ENCODE measurements around the gene CHRNA9.

GRCh38 chr4:40307627-40308497 lies 27.3 kb upstream of the CHRNA9 start:
- TF ChIP-seq SP1 (CRISPR knock-in tag; conservative IDR thresholded peaks at IDR 0.05): no peak
- TF ChIP-seq, protein P1, sequence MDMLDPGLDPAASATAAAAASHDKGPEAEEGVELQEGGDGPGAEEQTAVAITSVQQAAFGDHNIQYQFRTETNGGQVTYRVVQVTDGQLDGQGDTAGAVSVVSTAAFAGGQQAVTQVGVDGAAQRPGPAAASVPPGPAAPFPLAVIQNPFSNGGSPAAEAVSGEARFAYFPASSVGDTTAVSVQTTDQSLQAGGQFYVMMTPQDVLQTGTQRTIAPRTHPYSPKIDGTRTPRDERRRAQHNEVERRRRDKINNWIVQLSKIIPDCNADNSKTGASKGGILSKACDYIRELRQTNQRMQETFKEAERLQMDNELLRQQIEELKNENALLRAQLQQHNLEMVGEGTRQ (CRISPR knock-in tag; IDR thresholded peaks at IDR 0.05): no peak
- no peak for TF ChIP-seq JAZF1 (CRISPR knock-in tag; IDR thresholded peaks at IDR 0.05)
- no peak for TF ChIP-seq CREB1 (CRISPR knock-in tag; IDR thresholded peaks at IDR 0.05)
- TF ChIP-seq, protein P2, sequence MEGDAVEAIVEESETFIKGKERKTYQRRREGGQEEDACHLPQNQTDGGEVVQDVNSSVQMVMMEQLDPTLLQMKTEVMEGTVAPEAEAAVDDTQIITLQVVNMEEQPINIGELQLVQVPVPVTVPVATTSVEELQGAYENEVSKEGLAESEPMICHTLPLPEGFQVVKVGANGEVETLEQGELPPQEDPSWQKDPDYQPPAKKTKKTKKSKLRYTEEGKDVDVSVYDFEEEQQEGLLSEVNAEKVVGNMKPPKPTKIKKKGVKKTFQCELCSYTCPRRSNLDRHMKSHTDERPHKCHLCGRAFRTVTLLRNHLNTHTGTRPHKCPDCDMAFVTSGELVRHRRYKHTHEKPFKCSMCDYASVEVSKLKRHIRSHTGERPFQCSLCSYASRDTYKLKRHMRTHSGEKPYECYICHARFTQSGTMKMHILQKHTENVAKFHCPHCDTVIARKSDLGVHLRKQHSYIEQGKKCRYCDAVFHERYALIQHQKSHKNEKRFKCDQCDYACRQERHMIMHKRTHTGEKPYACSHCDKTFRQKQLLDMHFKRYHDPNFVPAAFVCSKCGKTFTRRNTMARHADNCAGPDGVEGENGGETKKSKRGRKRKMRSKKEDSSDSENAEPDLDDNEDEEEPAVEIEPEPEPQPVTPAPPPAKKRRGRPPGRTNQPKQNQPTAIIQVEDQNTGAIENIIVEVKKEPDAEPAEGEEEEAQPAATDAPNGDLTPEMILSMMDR (IDR thresholded peaks at IDR 0.05): no peak
- TF ChIP-seq SMAD4 (CRISPR knock-in tag; IDR thresholded peaks at IDR 0.05): no peak
- TF ChIP-seq, protein P3, sequence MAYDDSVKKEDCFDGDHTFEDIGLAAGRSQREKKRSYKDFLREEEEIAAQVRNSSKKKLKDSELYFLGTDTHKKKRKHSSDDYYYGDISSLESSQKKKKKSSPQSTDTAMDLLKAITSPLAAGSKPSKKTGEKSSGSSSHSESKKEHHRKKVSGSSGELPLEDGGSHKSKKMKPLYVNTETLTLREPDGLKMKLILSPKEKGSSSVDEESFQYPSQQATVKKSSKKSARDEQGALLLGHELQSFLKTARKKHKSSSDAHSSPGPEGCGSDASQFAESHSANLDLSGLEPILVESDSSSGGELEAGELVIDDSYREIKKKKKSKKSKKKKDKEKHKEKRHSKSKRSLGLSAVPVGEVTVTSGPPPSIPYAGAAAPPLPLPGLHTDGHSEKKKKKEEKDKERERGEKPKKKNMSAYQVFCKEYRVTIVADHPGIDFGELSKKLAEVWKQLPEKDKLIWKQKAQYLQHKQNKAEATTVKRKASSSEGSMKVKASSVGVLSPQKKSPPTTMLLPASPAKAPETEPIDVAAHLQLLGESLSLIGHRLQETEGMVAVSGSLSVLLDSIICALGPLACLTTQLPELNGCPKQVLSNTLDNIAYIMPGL (CRISPR knock-in tag; IDR thresholded peaks at IDR 0.05): no peak
- TF ChIP-seq ETV6 (CRISPR knock-in tag; IDR thresholded peaks at IDR 0.05): no peak
- TF ChIP-seq ESRRA (CRISPR knock-in tag; IDR thresholded peaks at IDR 0.05; ENCODE audit: borderline replicate concordance): no peak

All from WTC11 (cell line).